Dermis blood vessel endothelial cell (primary cell): ENCODE measurements around the gene RBM6. TPM values are rescaled to one million over a fixed set of nuclear protein-coding genes. Genes with fewer than 3 reads are reported as not detected.

ENCODE experiments used
- DNase-seq: peaks from one replicate; pipeline ENCODE4 v3.0.0; 2010
- total RNA-seq: library from RNA; depleted of rRNA; stranded (reverse); fragments of >200 nt; gene quantifications from 2 replicates; pipeline ENCODE4 v1.2.3, GENCODE V29; 2014

The RBM6 gene
- total RNA-seq, 1 donor from 2014 or later: 60.4 TPM

DNA sequence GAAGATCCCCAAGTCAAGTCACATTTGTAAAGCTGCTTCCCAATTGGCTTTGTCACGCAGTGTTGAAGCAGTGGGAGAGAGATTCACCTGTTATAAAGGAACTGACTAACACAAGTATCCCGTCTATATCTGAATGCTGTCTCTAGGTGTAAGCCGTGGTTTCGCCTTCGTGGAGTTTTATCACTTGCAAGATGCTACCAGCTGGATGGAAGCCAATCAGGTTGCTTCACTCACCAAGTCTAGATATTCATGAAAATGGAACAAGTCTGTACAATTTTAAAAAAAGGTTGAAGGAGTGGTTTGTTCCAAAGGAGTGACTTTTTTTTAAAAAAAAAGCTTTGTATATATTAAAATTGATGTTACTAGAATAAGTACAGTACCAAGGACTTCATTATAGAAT is 160.4 kb downstream of the RBM6 start:
- DNase-seq: no peak

DNA sequence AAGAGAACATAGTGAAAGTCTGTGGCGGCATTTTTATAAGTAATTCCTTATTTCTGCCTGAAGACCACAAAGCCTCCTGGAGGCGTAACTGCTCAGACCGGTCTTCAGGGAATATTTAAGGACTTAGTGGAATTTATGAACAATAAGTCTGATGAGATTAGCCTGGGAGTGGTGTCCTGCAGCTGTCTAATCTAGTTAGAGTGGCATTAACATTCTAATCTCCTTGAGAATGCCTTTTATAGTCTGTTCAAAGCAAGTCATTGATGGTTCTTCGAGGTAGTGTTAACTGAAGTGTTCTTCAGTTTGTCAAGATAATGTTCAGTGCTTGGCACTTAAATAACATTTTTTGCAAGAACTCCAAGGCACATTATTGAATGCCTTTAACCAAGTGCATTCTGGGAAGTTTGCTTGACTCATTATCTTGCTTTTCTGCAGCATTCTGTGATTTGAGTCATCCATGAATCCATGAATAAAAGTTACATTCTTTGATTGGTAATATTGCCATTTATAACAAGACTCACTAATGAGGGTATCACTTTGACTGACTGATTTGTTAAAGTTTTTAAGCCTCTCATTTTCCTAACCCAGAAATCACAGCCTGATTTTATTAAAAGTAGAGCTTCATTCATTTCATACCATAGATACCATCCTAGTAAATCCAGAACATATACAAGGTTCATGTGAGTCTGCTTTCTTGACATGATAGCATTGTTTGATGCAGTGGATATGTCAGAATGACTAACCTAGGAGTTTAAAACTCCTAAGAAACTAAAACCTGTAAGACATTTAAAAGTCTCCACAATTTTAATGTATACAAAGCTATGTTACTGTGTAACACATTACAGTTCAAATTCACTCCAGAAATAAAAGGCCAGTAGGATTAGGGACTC is 161.3 kb downstream of the RBM6 start:
- no peak for DNase-seq

DNA sequence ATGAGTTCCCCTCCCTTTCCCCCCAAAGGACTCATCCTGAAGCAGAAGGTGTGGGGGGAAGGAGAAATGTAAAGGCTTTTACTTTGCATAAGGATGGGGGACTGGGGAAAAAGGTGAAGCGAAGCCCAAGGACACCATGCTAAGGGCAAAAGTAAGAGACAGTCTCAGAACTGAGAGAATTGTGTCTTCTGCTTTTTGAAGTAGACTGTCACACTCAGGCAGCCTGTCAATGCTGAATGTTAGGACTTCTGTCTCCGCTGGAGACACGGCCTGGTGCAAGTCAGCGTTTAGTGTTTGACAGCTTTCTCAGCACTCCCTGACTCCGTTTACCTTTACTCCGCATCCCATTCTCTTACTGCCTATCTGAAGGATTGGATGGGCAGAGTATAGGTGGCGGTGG is 162.6 kb downstream of the RBM6 start:
- no peak for DNase-seq

DNA sequence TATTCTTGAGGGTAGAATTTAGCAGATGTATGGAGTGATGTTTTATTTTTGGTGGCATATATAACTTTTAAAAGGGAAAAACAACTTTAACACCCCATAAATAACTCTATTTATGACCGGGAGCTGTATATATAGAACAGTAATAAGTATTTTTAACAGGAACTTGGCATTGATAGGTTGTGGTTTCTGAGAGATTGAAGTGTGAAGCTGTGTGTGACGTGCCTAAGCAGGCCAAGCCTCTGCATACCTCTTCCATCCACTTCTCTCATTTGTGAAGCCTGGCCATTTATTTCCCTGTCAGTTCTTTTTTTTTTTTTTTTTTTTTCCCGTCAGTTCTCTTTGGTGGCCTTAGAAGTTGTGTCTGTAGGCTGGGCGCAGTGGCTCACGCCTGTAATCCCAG is 171.8 kb downstream of the RBM6 start:
- DNase-seq: no peak

DNA sequence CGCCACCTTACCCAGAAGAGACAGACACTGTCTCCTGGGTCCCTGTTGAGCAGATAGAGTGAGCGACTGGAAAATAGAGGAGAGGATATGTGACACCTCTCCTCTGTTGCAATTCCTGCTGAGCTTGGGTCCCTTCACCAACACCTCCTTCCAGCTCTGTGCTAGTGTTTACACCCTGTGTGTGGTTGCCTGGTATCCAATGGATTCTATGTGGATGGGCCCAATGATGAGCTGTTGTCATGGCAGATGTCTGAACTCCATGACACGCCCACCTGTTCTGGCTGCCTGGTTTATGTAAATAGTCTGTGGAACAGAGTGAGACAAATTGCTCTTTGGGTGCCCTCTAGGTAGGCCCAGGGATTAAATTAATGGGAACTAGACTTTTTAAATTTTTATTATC is 172.5 kb downstream of the RBM6 start:
- no peak for DNase-seq

DNA sequence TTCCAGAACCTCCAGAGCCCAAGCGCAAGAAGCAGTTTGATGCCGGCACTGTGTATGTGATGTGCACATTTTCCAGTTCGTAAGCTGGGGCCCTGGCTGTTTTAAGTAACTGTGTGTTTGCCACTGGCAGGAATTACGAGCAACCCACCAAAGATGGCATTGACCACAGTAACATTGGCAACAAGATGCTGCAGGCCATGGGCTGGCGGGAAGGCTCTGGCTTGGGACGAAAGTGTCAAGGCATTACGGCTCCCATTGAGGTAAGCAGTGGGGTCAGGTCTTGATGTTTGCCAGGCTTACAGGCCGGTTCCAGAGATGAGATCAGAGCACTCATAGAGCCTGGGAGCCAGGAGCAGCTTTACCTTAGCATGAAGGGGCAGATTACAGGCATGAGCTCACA is 177.2 kb downstream of the RBM6 start:
- no peak for DNase-seq

DNA sequence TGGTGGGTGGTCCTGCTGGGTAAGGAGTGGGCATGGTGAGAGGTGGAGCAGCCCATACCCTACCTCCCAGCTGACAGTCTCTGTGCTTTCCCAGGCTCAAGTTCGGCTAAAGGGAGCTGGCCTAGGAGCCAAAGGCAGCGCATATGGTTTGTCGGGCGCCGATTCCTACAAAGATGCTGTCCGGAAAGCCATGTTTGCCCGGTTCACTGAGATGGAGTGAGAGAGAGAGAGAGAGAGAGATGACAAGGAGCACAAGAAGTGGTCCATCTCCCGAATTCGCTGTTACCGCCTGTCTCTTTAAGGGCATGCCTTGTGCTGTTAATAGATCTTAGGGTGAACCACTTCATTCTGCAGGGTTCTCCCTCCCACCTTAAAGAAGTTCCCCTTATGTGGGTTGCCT is 178.3 kb downstream of the RBM6 start:
- no peak for DNase-seq

DNA sequence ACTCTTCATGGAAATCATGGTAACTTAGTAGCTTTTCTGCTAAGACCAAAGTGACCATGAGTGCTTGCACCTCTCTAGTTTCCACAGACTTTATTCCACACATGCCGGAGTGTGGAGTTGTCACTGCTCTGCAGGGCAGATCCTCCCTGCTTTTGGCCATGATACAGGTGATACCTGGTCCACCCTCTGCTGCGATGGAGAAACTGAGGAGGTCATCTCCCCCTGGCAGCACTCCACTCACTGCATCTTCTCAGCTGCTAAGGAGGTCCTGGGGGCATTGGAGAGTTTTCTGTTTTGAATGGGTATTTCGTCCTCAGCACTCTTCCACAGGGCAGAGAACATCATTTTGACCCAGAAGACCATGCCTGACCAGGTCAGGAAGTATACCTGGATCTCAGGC is 179.8 kb downstream of the RBM6 start:
- no peak for DNase-seq

DNA sequence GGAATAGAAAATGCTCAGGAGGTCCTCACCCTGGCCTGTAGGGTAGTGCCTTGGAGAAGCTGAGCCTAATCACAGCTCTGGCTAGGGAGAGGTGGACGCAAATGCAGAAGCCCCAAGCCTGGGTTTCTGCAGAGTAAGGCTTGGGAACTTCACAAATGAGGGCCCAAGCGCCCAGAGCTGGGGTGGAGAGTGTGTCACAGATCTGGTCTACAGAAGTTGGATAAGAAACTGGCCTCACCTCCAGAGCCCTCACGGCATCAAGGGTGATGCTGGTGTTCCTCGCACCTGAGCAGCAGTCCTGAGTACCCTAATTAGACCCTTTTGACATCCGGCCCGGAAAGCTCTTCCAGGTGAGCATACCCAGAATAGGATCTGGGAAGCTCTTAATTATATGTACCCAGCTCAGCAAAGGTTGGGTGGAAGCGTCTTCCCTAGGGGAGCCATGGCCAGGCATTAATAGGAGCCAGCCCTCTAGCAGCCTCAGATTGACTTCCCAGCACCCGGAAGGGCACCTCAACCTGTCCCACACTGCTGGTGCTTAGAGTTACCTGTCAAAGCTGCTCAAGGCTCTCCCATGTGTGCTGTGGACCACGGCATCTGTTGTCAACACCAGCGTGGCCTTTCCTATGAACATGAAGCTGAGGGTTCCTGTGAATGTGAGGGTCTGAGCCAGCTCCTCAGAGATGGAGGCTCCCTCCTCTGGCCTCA is 180.6 kb downstream of the RBM6 start:
- DNase-seq: no peak

DNA sequence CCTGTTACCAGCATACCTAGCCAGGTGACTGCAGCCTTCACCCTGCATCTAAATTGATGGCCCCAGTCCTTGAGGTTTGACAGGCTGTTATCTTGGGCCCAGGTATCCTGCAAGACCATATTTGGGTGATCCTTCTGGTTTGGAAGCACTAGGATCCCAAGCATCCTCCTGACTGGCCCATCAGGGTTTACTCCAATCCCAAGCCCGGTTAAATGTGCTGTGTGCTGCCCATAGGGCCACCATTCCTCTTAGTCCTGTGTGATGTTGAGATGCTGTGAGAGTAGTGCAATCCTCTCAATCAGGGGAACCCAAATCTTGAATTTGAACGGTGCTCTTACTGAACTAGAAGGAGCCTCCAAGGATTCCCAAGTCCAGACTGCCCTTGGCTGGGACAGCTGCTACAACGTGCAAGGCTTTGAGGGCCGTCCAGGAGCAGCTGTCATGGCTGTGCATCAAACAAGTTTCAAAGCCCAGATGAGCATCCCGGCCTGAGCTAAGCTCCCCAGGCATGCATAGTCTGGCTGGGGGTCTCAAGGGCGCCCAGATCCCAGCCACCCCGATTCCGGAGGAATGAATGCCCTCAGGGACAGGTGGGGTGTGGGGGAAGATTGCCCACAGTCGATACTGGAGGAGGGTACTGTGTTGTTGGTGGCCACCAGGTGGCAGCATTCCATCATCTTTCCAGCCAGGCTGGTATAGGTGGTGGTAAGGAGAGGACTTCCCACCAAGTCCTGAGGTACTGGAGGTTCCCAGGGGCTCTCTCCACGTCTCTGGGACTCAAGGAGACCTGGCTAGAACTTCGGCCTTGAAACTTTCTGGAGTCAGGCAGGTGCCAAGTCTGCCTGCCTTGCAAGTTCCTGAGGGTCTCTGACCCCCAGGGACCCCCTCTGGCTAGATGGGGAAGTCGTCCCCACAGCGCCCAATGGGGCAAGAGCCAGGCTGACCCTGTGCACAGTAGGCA is 181.4 kb downstream of the RBM6 start:
- DNase-seq: peak; percentile 93

DNA sequence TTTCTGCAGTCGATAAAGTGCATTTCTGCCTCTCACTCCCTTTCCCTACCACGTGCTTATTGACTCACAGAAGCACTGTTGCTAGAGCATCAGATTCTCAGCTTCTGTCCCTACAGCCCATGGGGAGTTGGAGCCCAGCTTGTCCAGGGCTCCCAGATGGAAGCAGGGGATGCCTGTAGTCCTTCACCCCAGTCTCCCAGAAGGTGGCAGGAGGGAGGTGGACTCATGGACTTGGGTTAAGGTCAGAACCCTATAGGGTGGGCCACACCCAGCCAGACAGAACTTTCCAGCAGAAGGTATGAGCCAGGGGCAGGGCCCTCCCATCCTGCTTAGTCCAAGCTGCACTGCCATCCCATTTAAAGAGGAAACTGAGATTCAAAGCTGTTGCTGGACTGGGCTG is 182.1 kb downstream of the RBM6 start:
- no peak for DNase-seq

DNA sequence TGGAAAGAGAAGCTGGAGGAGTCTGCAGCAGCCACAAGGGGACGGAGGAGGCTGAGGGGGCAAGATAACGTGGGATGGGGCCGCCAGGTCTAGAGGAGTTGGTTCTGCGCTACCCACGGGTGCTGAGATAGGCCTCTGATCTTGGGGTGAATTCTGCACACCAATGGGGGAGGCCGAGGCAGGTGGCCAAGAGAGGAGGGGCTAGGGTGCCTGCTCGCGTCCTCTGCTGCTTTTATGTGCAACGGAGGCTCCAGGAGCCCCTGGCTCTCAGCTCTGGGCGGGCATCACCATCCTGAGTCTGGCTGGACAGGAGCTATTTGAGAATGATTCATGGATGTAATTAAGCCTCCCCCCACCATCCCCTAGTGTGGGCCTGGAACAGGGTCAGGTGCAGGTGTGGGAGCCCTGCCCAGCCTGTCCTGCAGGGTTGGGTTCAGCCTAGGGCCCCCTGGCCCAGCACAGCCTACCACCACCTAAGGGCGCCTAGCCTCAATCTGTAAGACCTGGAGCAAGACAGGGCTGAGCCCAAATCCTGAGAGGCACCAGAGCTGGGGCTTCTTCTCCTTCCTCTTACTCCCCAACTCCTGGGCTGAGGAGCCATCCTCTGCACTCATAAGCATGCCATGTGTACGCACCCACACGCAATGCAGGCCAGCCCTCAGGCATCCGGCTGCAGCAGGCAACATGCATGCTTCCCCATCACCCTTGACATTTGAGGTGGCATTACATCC is 182.9 kb downstream of the RBM6 start:
- DNase-seq: no peak

DNA sequence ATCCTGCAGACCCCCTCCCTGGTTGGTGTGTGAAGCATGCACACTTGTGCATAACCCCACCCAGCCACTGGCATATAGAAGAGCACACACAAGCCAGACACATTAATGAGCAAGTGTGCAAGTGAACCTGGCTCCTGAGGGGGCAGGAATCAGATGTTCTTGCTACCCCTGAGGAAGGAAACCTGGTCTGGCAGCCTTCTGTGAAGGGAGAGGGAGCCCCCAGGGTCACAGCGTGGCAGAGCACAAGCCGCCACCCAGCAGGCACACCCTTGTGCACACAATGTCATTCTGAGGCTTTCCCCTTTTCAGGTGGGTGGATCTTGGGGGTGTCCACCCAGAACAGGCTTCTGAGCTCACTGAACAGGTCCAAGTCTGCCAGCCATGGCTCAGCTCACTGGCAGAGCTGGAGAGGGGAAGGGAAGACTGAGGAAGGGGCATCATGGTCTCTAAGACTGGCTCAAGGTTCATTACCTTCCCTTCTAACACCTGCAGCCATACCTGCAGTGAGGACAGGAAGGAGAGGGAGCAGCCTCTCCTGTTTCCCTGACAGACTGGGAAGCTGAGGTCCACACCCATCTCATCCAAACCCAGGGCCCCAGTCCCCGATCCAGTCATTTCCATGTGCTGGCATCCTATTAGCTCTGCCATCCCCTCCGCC is 183.6 kb downstream of the RBM6 start:
- no peak for DNase-seq

DNA sequence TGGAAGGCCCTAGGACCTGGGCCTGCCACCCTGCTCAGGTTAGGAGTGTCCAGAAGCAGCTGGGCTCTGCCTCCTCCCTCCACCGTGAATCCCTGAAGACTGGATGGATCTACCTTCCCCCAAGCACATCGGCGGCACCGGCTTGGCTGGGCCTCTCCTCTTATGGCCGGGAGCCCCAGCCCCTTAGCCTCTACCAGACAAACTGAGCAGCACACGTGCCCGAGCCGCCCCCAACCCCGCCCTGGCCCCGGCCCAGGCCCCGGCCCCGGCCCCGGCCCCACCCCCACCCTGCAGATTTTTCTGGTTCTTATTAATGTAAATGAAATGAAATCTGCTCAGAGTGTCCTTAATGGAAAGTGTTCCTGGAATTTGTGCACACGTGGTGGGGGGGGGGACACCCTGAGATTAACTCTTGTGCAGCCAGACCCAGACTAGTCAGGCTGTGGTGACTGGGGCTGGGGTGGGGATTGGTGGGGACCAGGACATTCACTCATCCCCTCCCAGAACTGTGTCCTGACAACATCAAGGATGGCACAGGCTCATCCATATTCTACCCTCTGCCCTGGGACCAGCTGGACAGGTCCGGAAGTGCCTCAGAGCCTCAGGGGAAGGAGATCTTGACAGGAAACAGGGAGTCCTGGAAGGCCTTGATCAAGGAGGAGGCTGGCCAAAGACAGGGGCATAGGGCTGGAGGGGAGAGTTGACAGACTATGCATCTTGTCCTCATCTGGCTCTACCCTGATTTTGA is 184.3 kb downstream of the RBM6 start:
- peak; percentile 31 for DNase-seq

DNA sequence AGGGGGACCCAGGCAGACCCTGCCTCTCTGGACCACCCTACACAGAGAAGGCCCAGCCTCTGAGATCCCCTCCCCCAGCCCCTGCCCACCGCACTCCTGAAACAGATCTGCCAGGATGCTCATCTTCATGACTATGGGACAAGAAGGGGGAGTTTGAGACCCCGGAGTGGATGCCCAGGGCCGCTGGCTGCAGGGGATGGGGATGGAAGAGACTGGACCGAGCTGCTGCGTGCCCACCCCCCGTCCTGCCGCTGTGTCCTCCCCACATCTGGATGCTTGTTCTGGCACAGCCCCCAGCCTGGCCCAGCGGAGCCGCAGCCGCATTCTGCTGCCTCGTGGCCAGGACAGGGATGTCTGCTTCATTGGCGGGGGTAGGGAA is 184.8 kb downstream of the RBM6 start:
- DNase-seq: no peak

DNA sequence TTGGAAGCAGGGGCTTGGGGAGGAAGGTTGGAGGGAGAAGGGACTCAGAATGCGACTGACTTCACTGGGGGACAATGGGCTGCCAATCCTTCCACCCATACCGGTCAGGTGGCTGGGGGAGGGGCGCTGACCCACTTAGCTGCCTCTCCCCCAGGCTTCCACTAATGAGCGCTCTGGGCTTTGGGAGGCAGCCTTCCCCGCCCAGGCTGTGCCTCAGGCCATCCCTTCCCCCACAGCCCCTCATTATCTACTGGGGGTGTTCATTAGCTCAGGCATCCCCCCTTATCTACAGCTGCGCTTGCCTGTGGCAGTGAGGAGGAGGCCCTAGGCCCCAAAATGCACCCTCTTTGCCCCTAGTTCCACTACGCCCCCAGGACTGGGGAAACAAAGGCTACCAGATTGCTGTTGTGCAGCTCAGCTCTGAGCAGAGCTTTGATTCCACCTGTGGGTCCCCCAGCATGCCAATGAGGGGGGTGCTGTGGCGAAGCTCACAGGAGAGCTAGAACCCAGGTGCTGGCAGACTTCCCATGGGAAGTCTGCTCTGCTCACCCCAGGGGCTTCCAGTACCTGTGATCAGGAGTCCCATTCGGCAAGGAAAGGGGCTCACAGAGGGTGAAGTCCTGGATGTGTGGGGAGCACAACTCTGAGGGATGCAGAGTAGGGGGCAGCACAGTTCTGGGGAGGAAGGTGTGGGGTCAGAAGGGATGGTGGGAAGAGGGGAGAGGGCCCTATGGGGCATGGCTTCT is 185.8 kb downstream of the RBM6 start:
- DNase-seq: no peak

DNA sequence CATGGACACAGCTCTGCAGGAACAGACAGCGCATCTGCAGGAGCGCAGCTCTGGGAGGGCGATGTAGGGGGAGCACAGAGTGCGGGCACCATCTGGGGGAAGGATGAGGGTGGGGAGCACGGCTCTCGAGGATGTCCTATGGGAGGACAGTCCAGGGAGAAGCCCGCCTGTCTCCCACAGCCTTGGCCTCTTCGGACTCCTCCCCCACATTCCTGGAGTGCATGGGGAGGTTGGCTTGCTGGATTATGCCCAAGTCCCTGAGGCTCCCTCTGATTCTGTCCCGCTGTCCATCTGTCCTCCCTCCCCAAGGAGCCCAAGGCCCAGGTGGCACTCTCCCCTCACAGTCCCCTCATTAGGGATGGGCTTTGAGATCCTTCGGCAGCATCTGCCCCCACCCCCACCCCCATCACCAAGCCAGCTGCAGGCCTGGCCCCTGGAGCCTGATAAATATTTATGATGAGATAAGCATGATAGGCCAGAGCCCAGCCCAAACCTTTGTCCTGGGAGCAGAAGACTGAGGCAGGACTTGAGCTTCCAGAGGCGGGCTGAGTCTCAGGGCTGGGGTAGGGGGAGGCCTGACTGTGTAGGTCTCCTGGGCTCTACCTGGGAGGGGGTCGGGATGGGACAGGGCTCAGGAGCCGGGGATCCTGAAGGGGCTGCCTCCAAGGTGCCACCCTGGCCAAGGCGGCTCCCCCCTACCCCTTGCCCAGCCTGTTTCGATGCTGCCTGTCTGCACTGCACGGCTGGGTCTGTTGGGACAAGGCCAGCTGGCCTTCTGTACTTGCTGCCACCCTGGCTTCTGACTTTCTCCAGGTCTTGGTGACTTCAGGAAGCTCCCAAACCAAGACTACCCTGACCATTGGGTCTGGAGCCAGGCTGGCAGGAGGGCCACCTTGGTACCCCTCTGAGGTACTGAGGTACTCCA is 186.6 kb downstream of the RBM6 start:
- no peak for DNase-seq
